GM21528 (cell line): ENCODE data around the gene SNRK.

Experiments used
- ATAC-seq: cut with Tn5 transposase; IDR thresholded peaks from one replicate; pipeline ENCODE4 v1.9.1; 2021; ENCODE audit warnings: mild to moderate bottlenecking, moderate library complexity; ENCODE audit not compliant: unreplicated experiment, low FRiP score

Gene SNRK

GRCh38 chr3:43366885-43367284, 80.5 kb downstream of the SNRK start:
- ATAC-seq, result no peak

- ATAC-seq, result no peak
Measured at GRCh38 chr3:43369404-43370292, 83.3 kb downstream of the SNRK start.

DNA sequence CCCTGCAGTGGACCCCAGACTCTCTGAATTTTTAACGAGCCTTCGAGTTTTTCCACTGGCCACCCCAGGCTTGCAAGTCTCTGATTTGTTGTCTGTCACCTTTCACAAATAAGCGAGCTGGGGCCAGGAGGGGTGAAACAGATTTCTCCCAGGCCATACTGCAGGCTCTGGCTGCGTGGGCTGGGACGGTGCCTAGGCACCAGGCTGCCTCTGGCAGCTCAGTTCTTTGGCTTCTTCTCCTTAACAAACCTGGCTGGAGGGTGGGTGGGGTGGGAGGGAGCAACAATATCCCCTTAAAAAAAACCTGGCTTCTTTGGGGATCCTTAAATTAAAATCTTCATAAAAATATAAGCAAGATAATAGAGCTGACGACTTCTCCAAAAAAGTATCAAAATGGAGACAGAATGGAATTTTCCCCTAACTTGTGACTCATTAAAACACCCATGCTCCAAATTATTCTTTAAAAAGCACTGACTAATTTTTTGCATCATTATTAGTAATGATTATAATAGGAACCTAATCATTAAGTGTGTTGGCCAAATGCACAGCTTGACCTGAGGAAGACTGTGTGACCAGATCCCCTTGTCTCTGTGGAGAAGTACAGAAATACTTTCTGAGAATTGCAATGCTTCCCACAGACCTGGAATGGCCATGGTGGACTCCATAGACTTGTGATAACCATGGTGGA, 84.1 kb downstream of the SNRK start:
- no peak for ATAC-seq

DNA sequence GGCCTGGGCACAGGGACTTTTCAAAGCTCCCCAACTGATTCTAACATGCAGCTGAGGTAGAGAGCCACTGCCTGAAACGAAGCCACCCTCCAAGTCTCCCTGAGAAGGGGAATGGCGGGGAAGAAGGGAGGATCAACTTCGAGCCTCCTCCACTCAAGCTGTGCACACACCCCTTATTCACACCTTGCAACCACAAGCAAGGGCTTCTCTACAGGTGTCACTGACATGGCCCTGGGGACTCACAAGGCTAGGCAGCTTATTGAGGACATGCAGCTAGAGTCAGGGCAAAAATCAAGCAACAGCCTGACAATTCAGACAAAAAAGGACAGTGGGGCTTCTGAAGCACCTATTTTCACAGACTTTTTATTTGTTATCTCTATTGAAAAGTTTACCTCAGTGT, 85.2 kb downstream of the SNRK start:
- no peak for ATAC-seq

DNA sequence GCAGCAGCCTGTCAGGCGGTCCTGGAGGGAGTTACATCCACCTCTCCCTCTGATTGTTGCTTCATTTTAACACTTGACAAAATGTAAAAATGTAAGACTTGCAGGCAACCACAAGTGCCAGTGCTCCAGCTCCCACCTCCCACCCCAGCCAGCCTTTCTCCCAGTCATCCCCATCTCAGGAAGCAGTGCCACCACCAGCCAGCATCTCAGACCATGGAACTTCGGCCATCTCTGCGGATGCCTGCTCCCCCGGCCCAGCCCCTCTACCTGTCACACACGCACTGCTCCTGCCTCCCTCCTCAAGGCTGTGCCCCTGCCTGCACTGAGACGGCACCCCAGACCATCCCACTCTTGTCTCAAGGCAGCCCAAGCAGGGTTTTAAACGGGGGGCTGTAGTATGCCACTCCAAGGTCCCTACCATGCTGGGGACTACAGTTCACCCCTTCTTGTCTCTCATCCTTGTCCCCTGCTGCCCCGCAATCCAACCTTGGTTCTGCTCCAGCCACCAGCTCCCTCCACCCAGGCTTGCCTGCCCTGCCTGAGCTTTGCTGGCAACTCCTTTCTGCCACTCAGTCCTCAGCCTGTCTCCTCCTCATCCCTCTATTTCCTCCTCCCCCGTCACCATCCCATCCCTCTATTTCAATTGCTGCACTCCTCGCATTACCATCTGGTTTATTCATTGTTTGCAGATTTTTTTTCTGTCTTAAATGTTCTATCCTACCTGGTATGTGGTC, 85.8 kb downstream of the SNRK start:
- ATAC-seq, result no peak

GRCh38 chr3:43372809-43373559, 86.6 kb downstream of the SNRK start:
- ATAC-seq, result no peak

DNA sequence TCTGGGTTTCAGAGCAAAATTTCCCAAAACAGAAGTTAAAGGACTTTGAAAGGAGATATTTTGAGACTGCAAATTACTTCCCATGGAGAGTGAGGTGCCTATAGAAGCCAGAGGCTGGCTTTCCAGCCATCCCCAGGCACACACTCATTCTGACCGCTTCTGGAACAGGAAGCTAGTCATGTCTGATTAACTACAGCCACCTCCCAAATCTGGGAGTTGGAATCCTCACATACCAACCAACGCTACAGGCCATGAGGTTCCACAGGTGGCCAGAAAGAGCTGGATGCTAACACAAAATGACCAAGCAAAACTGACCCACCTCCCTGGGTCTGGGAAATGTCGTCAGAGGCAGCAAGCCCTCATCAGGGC, 87.2 kb downstream of the SNRK start:
- ATAC-seq, result no peak

- ATAC-seq, result peak; percentile 72
Measured at GRCh38 chr3:43378066-43378935, 92.0 kb downstream of the SNRK start.

DNA sequence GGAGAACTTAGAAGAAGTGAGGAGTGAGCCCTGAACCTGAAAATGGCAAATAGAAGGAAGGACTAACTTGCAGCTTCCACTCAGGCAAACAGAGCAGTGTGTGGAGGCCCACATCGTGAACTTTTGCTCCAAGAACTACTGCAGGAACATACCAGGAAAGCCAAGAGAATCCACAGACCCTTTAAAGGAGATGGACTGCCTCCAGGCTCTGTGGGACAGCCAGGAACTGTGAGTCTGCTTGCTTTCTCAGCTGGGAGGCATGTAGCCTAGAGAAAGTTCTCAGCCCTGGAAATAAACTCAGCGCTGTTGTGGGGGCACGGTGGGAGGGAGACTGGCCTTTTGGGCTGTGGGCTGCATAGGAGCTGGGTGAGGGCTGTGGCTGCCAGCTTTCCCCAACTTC, 93.0 kb downstream of the SNRK start:
- no peak for ATAC-seq

GRCh38 chr3:43388175-43388574, 101.8 kb downstream of the SNRK start:
- no peak for ATAC-seq

GRCh38 chr3:43388915-43389314, 102.6 kb downstream of the SNRK start:
- ATAC-seq, result no peak

DNA sequence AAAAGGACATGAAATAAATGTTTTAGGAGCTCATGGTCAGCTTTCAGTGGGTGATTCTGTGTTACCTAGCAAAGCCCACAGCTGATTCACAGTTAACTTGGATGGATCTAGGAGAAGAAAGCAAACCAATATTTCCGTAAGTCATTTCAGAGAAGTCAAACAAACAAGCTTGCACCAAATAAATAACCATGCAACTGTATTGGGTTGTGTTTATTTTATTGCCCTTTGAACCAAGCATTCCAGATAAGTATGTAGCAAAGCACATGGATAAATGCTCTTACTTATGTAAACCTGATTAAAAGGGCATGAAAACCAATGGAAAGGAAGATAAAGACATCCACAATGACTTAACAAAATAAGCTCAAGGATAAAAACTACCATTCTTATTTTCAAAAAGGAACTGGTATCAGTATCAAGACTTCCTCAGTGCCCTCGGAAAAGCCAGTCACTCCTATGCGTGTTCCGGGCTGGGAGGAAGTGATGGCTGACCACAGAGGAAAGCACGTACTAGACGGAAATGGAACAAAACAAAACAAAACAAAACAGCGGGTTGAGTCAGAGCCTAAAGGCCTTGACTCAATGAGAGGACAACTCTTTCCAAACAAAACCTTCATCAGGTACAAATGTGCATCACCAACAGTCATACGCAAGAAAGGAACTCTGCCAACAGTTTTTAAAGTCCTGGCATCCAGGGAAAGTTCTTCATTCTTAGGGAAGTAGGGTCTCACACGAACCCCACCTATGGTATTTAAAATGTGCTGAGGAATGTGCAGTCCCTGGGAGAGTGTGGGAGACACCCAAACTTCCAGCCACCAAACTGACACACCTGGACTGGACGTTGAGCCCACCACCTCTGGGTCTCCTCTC, 103.3 kb downstream of the SNRK start:
- no peak for ATAC-seq

DNA sequence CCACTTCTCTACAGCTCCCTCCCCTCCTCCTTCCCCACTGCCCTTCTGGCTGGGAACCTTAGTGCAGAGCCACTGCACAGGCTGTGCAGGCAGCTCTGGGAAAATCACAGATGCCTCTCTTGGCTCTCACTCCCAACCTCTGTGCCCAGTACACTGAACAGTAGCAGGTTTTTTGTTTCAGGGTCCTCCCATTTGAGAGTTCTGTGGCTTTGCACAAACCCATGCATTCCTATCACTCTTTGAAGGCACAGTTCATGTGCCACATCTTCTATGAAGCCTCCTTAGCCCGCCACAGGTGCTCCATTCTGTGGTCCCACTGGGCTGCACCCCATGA, 103.9 kb downstream of the SNRK start:
- no peak for ATAC-seq

DNA sequence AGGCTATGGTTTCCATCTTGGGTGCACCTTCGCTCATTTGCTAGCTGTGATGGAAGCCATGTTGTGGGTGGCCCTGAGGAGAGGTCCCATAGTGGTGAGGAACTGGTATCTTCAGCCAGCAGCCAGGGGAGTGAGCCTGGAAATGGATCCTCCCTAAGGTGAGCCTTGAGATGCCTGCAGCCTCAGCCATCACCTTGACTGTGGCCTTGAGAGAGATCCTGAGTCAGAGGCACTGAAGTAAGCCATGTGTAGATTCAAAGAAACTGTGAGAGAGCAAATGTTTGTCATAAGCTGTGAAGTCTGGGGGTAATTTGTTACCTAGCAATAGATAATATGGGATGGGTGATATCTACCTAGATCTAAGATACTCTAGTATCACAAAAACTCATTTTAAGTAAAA, 105.3 kb downstream of the SNRK start:
- ATAC-seq, result no peak

- ATAC-seq, result no peak
Measured at GRCh38 chr3:43394041-43394554, 107.8 kb downstream of the SNRK start.

- ATAC-seq, result no peak
Measured at GRCh38 chr3:43399034-43399433, 112.7 kb downstream of the SNRK start.

DNA sequence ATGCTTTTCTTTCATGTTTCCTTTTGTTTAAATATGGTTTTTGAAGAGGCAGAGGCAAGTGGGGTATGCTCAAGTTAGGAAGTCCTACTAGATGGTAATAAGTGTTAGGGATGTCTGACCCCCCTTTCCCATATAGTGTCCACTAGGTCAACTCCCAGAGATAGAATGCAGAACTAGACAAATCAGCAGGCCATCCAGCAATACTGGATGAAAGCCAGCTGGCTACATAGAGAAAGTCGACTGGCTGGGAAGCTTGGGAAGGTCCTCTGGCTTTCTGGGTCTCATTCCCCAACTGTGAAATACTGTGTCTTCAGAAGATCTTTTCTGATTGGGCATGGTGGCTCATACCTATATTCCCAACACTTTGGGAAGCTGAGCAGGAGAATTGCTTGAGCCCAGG, 113.8 kb downstream of the SNRK start:
- no peak for ATAC-seq
